Caco-2 (cell line): ENCODE data around the gene APCS. TPM values are rescaled to one million over a fixed set of nuclear protein-coding genes. Genes with fewer than 3 reads are reported as not detected.

ENCODE experiments used
- BruUV-seq: library from RNA; stranded (reverse); fragments of 400-500 nt; replicated peaks from 2 replicates; lab custom pipeline; 2021; lab: Mats Ljungman, UMichigan
- CTCF ChIA-PET: fragments of 300-600 bp; sonication (Branson Sonifier 250); formaldehyde crosslinking; loops from one replicate; lab custom pipeline; 2022; ENCODE audit warnings: antibody characterized with exemption; lab: Charles Lee
- POLR2A ChIA-PET: fragments of 300-600 bp; sonication (Branson Sonifier 250); formaldehyde crosslinking; loops from one replicate; lab custom pipeline; 2022; ENCODE audit warnings: antibody characterized with exemption; lab: Charles Lee
- DNase-seq, 2 experiments: peaks; one replicate each; pipeline versions ENCODE4 v3.0.0 to v3.0.0-alpha.2; 2020 to 2022
- H3K27me3 ChIP-seq: replicated peaks from 2 replicates; pipeline ENCODE4 v1.6.0; 2011; ENCODE audit warnings: low read length; ENCODE audit not compliant: control insufficient read depth, insufficient read depth
- H3K36me3 ChIP-seq: 2 replicates; pipeline ENCODE4 v1.5.1; 2011; ENCODE audit warnings: low read length; ENCODE audit not compliant: control insufficient read depth, insufficient read depth
- H3K4me1 ChIP-seq: fragments of 250-450 bp; sonication (Bioruptor Pico); 2 replicates; pipeline ENCODE4 v1.5.1; 2020; ENCODE audit warnings: mild to moderate bottlenecking
- H3K4me3 ChIP-seq: 2 replicates; pipeline ENCODE4 v1.5.1; 2011; ENCODE audit warnings: low read depth, mild to moderate bottlenecking, control low read depth, low read length
- H3K9me3 ChIP-seq: fragments of 250-450 bp; sonication (Bioruptor Pico); 2 replicates; pipeline ENCODE4 v1.5.1; 2020; ENCODE audit warnings: mild to moderate bottlenecking, moderate library complexity
- H3K27ac Mint-ChIP-seq: one replicate; pipeline ENCODE4 v1.8.0; 2022; ENCODE audit warnings: mixed read lengths; ENCODE audit not compliant: unreplicated experiment
- H3K27me3 Mint-ChIP-seq: one replicate; pipeline ENCODE4 v1.8.0; 2022; ENCODE audit warnings: mixed read lengths; ENCODE audit not compliant: insufficient read depth, unreplicated experiment
- H3K36me3 Mint-ChIP-seq: one replicate; pipeline ENCODE4 v1.8.0; 2022; ENCODE audit warnings: mild to moderate bottlenecking, mixed read lengths; ENCODE audit not compliant: insufficient read depth, unreplicated experiment
- H3K4me1 Mint-ChIP-seq: one replicate; pipeline ENCODE4 v1.8.0; 2022; ENCODE audit warnings: low read depth, mixed read lengths; ENCODE audit not compliant: unreplicated experiment
- H3K4me3 Mint-ChIP-seq: one replicate; pipeline ENCODE4 v1.8.0; 2022; ENCODE audit warnings: mild to moderate bottlenecking, moderate library complexity, mixed read lengths; ENCODE audit not compliant: unreplicated experiment
- H3K9me3 Mint-ChIP-seq: one replicate; pipeline ENCODE4 v1.8.0; 2022; ENCODE audit warnings: mixed read lengths; ENCODE audit not compliant: unreplicated experiment
- intact Hi-C: fragments of 100-400 bp; cut with micrococcal nuclease; formaldehyde crosslinking; loops from one replicate; pipeline ENCODE4 v1.10.0; 2022; ENCODE audit not compliant: unreplicated experiment
- total RNA-seq: library from RNA; stranded (reverse); gene quantifications from 2 replicates; pipeline ENCODE4 v1.2.3, GENCODE V29; 2022
- TF ChIP-seq, protein P1 (sequence below), 2 experiments: fragments of 200-600 bp in 1 of 2; IDR thresholded peaks; 1 replicate in 1 of 2; 2 replicates in 1 of 2; pipeline versions ENCODE4 v1.5.1 to v1.8.0; 2011 to 2022; ENCODE audit warnings: antibody characterized with exemption in 1 of 2, control low read depth in 1 of 2, inconsistent platforms in 1 of 2, low read depth in 1 of 2, low read length in 1 of 2, mild to moderate bottlenecking in 1 of 2, moderate library complexity in 1 of 2; ENCODE audit not compliant: insufficient read depth in 1 of 2, severe bottlenecking in 1 of 2, unreplicated experiment in 1 of 2

The APCS gene
- total RNA-seq, 1 experiment from 2014 or later = not detected

DNA sequence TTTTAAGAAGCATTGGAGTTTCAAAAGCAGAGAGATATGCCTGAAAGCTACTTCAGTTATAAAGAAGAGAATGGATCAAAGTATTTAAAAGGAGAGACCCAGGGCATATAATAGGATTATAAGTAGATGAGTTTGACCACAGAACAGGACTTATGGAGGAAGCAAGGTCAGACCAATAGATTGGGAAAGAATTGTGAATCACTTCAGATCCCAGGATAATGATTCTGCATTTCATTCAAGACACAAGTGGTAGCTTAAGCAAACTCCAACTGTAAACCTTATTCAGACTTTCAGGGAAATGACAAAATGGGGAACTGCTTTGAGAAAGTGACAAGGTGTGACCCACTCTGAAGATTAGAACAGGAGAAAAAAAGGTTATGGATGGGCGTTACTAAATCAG, 32.9 kb upstream of the APCS start:
- ChIA-PET POLR2A (no interaction called here), CTCF (no interaction called here)
- no peaks in the 10 kb centered on the region for H3K9me3 ChIP-seq
- Mint-ChIP-seq H3K27me3 (peaks cover 4% of the 10 kb centered on the region), H3K9me3 (peaks cover 6% of the 10 kb centered on the region), H3K27ac (no peak overlapping the region), H3K36me3 (no peaks in the 10 kb centered on the region), H3K4me1 (no peaks in the 10 kb centered on the region), H3K4me3 (no peak overlapping the region)
- intact Hi-C loops = no loop called here
- no peaks in the 10 kb centered on the region for H3K27me3 ChIP-seq
- TF ChIP-seq, protein P1, sequence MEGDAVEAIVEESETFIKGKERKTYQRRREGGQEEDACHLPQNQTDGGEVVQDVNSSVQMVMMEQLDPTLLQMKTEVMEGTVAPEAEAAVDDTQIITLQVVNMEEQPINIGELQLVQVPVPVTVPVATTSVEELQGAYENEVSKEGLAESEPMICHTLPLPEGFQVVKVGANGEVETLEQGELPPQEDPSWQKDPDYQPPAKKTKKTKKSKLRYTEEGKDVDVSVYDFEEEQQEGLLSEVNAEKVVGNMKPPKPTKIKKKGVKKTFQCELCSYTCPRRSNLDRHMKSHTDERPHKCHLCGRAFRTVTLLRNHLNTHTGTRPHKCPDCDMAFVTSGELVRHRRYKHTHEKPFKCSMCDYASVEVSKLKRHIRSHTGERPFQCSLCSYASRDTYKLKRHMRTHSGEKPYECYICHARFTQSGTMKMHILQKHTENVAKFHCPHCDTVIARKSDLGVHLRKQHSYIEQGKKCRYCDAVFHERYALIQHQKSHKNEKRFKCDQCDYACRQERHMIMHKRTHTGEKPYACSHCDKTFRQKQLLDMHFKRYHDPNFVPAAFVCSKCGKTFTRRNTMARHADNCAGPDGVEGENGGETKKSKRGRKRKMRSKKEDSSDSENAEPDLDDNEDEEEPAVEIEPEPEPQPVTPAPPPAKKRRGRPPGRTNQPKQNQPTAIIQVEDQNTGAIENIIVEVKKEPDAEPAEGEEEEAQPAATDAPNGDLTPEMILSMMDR (IDR thresholded peaks at IDR 0.05; ENCODE audit: insufficient read depth in 1 of 2, low read depth in 1 of 2, low read length in 1 of 2, severe bottlenecking in 1 of 2, unreplicated experiment in 1 of 2) = no peak
- H3K4me1 ChIP-seq = no peaks in the 10 kb centered on the region
- no peak overlapping the region for H3K4me3 ChIP-seq
- no TSS peak for BruUV-seq
- no peak for DNase-seq
- no peaks in the 10 kb centered on the region for H3K36me3 ChIP-seq

DNA sequence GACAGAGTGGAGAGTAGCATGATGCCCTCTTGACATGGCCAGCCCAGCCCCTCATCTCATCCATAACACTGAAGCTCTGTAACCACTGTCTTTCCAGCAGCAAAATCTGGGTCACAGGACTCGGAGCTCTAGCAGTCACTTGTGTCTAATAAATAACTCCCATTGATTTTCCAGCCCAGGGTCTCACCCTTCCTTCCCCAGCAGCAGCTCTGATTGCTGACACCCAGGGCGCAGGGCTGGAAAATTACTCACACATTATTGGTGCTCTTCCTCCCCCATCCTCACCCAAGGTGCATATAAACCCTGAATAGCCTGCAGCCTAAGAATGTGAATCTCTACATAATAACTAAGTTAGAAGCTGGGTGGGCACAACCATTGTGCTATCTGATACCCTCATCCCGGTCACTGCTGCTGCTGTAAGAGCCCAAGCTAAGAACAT, 30.7 kb upstream of the APCS start:
- TF ChIP-seq, protein P1 (IDR thresholded peaks at IDR 0.05; ENCODE audit: insufficient read depth in 1 of 2, low read depth in 1 of 2, low read length in 1 of 2, severe bottlenecking in 1 of 2, unreplicated experiment in 1 of 2) = no peak
- Mint-ChIP-seq H3K9me3 (peaks cover 6% of the 10 kb centered on the region), H3K4me1 (no peaks in the 10 kb centered on the region), H3K4me3 (no peak overlapping the region), H3K27ac (no peak overlapping the region), H3K27me3 (no peaks in the 10 kb centered on the region), H3K36me3 (no peaks in the 10 kb centered on the region)
- POLR2A ChIA-PET = no interaction called here
- Histone ChIP-seq H3K36me3 (no peaks in the 10 kb centered on the region), H3K27me3 (no peaks in the 10 kb centered on the region), H3K9me3 (no peaks in the 10 kb centered on the region), H3K4me1 (no peaks in the 10 kb centered on the region), H3K4me3 (no peak overlapping the region)
- intact Hi-C loops = no loop called here
- BruUV-seq = no TSS peak
- CTCF ChIA-PET = no interaction called here
- no peak for DNase-seq

DNA sequence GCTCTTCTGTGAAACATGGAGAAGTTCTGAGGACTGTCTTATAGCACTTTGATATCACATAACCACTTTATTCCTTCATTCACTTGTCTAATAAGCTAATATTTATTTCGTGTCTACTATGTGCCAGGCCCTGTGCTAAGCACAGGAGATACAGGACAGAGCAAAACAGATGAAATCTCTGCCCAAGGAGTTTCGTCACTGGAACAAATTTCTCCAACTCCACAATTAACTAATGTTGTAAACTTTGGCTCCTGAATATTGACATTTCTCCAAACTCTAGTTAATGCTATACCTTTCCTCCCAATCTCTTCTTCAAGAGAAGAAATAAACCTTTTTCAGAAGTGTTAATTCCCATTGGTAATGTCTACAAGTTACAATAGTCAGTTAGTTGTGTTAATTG, 27.0 kb upstream of the APCS start:
- H3K4me1 ChIP-seq = no peaks in the 10 kb centered on the region
- no peaks in the 10 kb centered on the region for H3K9me3 ChIP-seq
- H3K4me1 Mint-ChIP-seq = no peaks in the 10 kb centered on the region
- no peak for DNase-seq
- TF ChIP-seq, protein P1 (IDR thresholded peaks at IDR 0.05; ENCODE audit: insufficient read depth in 1 of 2, low read depth in 1 of 2, low read length in 1 of 2, severe bottlenecking in 1 of 2, unreplicated experiment in 1 of 2) = no peak
- H3K9me3 Mint-ChIP-seq = peaks cover 5% of the 10 kb centered on the region
- H3K36me3 Mint-ChIP-seq = no peaks in the 10 kb centered on the region
- POLR2A ChIA-PET = no interaction called here
- CTCF ChIA-PET = no interaction called here
- no peak overlapping the region for H3K4me3 ChIP-seq
- BruUV-seq = no TSS peak
- H3K27me3 Mint-ChIP-seq = no peaks in the 10 kb centered on the region
- no peak overlapping the region for H3K27ac Mint-ChIP-seq
- no peaks in the 10 kb centered on the region for H3K36me3 ChIP-seq
- H3K4me3 Mint-ChIP-seq = no peak overlapping the region
- intact Hi-C loops = no loop called here
- H3K27me3 ChIP-seq = no peaks in the 10 kb centered on the region
